ENCODE results near the gene DENND1A.
"Not testable (repeated sequence)": the region's sequence is repeated elsewhere in the genome, so short reads cannot be mapped to it uniquely, and the experiment has no call there.

The DENND1A gene

DNA sequence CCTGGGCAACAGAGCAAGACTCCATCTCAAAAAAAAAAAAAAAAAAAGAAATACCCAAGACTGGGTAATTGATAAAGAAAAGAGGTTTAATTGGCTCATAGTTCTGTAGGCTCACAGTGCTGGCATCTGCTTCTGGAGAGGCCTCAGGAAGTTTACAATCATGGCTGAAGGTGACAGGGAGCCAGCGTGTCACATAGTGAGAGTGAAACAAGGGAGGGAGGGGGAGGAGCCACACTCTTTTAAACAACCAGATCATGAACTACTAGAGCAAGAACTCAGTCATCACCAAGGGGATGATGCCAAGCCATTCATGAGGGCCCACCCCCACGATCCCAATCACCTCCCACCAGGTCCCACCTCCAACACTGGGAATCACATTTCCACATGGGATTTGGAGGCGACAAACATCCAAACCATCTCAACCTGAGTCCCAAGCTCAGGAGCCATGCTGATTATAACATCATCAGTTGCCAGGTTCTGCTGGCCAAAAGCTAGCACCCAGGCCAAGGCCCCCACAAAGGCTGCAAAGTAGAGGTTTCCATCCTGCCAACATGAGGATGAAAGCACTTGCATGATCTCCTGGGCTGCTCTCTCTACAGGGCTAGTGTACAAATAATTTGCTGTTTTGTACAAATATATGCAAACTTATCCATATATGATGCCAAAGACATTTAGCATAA is 15.3 kb downstream of the DENND1A start:
- Histone ChIP-seq H3K4me3 (no peak overlapping the region), H3K27ac (no peak overlapping the region)
- TF ChIP-seq, protein P1, sequence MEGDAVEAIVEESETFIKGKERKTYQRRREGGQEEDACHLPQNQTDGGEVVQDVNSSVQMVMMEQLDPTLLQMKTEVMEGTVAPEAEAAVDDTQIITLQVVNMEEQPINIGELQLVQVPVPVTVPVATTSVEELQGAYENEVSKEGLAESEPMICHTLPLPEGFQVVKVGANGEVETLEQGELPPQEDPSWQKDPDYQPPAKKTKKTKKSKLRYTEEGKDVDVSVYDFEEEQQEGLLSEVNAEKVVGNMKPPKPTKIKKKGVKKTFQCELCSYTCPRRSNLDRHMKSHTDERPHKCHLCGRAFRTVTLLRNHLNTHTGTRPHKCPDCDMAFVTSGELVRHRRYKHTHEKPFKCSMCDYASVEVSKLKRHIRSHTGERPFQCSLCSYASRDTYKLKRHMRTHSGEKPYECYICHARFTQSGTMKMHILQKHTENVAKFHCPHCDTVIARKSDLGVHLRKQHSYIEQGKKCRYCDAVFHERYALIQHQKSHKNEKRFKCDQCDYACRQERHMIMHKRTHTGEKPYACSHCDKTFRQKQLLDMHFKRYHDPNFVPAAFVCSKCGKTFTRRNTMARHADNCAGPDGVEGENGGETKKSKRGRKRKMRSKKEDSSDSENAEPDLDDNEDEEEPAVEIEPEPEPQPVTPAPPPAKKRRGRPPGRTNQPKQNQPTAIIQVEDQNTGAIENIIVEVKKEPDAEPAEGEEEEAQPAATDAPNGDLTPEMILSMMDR (IDR thresholded peaks at IDR 0.05), result no peak
- DNase-seq (ENCODE audit: low spot score), result no peak

DNA sequence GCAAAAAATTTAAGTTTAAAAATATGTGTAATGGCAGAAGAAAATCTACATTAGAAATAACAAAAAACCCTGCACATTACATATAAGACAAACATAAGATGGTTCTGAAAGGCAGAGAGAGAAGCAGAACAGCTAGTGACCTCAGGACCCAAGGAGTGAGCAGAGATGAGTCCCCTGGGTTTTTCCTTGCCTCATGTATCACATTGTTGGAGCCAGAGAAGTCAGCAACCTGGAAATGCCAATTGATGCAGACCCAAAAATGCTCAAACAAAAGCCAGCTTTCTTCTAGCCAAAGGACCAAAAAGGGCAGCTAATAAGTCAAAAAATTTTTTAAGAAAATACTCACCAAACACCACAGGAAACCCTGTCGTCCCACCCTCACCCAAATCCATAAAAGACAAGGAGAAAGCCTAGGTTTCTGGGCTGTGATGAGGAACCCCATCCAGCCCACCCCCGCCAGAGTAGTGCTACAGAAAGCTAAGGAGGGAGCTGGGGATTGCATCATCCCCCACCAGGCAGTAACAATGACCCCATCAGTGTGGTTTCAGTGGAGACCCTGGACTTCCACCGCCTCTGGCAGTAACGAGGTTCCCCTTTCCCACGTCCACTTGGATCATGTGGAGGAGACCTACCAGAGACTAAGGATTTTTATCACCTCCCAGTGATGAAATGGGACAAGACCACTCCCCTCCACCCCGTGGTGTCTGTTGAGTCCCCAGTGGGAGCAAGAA is 17.6 kb downstream of the DENND1A start:
- no peak overlapping the region for H3K27ac ChIP-seq
- DNase-seq (ENCODE audit: low spot score), result no peak
- H3K4me3 ChIP-seq, result no peak overlapping the region
- TF ChIP-seq, protein P1 (IDR thresholded peaks at IDR 0.05), result no peak

DNA sequence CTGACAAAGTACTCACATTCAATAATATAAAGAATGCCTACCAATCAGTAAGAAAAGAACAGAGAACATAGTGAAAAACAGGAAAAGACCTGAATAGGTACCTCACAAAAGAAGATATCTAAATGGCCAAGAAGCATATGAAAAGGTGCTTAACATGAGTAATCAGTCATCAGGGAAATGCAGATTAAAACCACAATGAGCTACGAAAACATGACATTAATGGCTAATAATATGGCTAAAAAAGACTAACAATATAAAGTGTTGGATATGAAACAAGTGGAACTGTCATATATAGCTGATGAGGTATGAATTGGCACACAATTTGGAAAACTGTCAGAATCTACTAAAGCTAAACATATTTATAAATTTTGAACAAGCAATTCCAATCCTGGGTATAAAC is 18.9 kb downstream of the DENND1A start:
- DNase-seq (ENCODE audit: low spot score), result no peak
- TF ChIP-seq, protein P1 (IDR thresholded peaks at IDR 0.05), result no peak
- no peak overlapping the region for H3K4me3 ChIP-seq
- H3K27ac ChIP-seq, result no peak overlapping the region

DNA sequence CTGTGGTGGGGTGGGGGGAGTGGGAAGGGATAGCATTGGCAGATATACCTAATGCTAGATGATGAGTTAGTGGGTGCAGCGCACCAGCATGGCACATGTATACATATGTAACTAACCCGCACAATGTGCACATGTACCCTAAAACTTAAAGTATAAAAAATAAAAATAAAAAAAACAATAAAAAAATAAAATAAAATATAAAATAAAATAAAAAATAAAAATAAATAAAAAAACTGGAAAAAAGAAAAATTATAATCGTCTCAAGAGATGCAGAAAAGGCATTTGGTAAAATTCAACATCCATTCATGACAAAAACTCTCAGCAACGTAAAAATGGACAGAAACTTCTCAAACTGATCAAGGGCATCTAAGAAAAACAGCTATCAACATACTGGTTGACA is 20.7 kb downstream of the DENND1A start:
- not testable (repeated sequence) for H3K27ac ChIP-seq; H3K4me3 ChIP-seq; DNase-seq (ENCODE audit: low spot score)

DNA sequence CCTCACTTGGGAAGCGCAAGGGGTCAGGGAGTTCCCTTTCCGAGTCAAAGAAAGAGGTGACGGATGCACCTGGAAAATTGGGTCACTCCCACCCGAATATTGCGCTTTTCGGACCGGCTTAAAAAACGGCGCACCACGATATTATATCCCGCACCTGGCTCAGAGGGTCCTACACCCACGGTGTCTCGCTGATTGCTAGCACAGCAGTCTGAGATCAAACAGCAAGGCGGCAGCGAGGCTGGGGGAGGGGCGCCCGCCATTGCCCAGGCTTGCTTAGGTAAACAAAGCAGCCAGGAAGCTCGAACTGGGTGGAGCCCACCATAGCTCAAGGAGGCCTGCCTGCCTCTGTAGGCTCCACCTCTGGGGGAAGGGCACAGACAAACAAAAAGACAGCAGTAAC is 26.4 kb downstream of the DENND1A start:
- H3K4me3 ChIP-seq; DNase-seq (ENCODE audit: low spot score); H3K27ac ChIP-seq: not testable (repeated sequence)

DNA sequence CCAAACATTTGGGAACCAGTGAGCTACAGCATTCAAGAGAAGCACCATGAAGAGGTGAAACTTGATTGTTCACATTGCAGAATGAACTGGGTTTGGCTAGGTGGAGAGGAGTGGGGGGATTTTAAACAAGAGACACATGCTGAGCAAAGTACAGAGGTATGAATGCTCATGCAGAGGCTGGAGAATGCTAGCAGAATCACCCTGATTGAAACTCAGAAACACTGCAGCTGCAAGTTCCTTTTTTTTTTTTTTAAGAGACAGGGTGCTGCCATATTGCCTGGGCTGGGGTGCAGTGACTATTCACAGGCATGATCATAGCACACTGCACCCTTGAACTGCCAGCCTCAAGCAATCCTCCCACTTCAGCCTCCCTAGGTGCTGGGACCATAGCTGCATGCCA is 35.1 kb downstream of the DENND1A start:
- H3K27ac ChIP-seq, result no peak overlapping the region
- no peak overlapping the region for H3K4me3 ChIP-seq
- TF ChIP-seq, protein P1 (IDR thresholded peaks at IDR 0.05), result no peak
- DNase-seq (ENCODE audit: low spot score), result no peak

DNA sequence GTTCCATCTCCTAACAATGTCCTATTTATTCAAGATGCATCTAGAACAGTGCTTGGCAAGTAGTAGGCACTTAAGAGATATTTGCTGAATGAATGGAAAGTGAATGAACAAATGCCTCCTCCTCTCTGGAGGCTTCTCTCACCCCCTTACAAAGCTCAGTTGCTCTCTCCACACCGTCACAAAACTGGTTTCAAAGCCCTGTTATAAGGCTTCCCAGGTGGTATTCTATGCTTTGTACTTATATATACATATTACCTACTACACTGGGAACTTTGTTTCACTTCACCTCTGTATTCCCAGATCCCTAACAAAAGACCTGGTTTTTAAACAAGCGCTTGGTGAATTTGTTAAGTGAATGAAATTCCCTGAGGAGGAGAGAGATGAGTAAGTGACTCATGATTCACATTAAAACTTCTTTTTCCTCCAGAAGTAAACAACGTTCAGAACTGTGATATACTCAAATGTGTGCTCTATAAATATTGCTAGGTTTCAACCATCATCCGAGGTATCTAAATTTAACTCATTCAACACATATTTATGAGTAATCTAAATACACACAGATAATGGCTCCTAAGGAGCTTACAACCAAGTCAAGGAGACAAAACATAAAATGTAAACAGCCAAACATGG is 36.0 kb downstream of the DENND1A start:
- TF ChIP-seq, protein P1 (IDR thresholded peaks at IDR 0.05), result no peak
- Histone ChIP-seq H3K4me3 (no peak overlapping the region), H3K27ac (no peak overlapping the region)
- no peak for DNase-seq (ENCODE audit: low spot score)

DNA sequence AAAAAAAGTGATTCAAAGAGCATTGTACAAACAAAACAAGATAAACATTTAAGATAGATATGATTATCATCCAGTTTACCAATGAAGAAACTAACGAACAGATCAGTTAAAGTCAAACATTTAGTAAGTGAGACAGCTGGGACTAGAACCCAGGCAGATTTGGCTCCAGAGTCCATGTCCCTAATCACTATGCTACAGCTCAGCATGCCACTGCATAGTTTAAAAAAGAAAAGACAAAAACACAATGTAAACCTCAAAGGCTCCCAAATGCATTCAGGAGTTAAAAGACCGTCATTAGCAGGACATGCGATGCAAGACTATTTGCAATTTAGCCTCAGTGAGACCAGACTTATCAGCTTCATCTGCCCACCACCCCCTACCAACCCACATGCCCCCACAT is 36.8 kb downstream of the DENND1A start:
- H3K4me3 ChIP-seq, result no peak overlapping the region
- TF ChIP-seq, protein P1 (IDR thresholded peaks at IDR 0.05), result no peak
- DNase-seq (ENCODE audit: low spot score), result no peak
- no peak overlapping the region for H3K27ac ChIP-seq

All from coronary artery (tissue), 2 donors.